ENCODE data around the gene ZNF446. TPM values are rescaled to one million over a fixed set of nuclear protein-coding genes. Genes with fewer than 3 reads are reported as not detected.
"Not testable (repeated sequence)": the region's sequence is repeated elsewhere in the genome, so short reads cannot be mapped to it uniquely, and the experiment has no call there.

The ZNF446 gene
- total RNA-seq, 2 donors from 2014 or later = 7.4 to 10.5 TPM

- Histone ChIP-seq H3K4me1 (no peaks in the 10 kb centered on the region), H3K9me3 (no peaks in the 10 kb centered on the region), H3K27me3 (no peaks in the 10 kb centered on the region), H3K4me3 (no peak overlapping the region), H3K27ac (no peak overlapping the region), H3K36me3 (peaks cover 4% of the 10 kb centered on the region), H3K9ac (ENCODE audit: low read depth in 2 of 2, low read length in 2 of 2) (no peak overlapping the region)
- DNase-seq = no peak
- intact Hi-C loops (cut with DNase I) = no loop called here
- no peak for TF ChIP-seq CTCF (IDR thresholded peaks at IDR 0.05)
Observed at GRCh38 chr19:58468216-58468839, 7.8 kb upstream of the ZNF446 start.

GRCh38 chr19:58469241-58470013, 6.7 kb upstream of the ZNF446 start:
- intact Hi-C loops (cut with DNase I) = no loop called here

GRCh38 chr19:58470837-58471543, 5.2 kb upstream of the ZNF446 start:
- H3K4me3 ChIP-seq; DNase-seq; H3K9ac ChIP-seq (ENCODE audit: low read depth in 2 of 2, low read length in 2 of 2); H3K9me3 ChIP-seq; H3K36me3 ChIP-seq; intact Hi-C loops (cut with DNase I); H3K4me1 ChIP-seq; H3K27ac ChIP-seq; H3K27me3 ChIP-seq: not testable (repeated sequence)

More at GRCh38 chr19:58469241-58470013, 6.7 kb upstream of the ZNF446 start:
- DNase-seq = no peak
- TF ChIP-seq CTCF (IDR thresholded peaks at IDR 0.05) = no peak
- H3K4me1 ChIP-seq = no peaks in the 10 kb centered on the region
- H3K36me3 ChIP-seq = peaks cover 4% of the 10 kb centered on the region
- no peak overlapping the region for H3K27ac ChIP-seq
- no peak overlapping the region for H3K4me3 ChIP-seq
- H3K9me3 ChIP-seq = no peaks in the 10 kb centered on the region
- no peaks in the 10 kb centered on the region for H3K27me3 ChIP-seq
- H3K9ac ChIP-seq (ENCODE audit: low read depth in 2 of 2, low read length in 2 of 2) = no peak overlapping the region

GRCh38 chr19:58471736-58472135, 4.4 kb upstream of the ZNF446 start:
- TF ChIP-seq CTCF (IDR thresholded peaks at IDR 0.05) = no peak
- no peak for DNase-seq

GRCh38 chr19:58473775-58474174, 2.4 kb upstream of the ZNF446 start:
- Histone ChIP-seq H3K27ac (no peak overlapping the region), H3K36me3 (peaks cover 4% of the 10 kb centered on the region), H3K4me1 (peaks cover 6% of the 10 kb centered on the region), H3K4me3 (no peak overlapping the region), H3K9ac (ENCODE audit: low read depth in 2 of 2, low read length in 2 of 2) (no peak overlapping the region), H3K27me3 (no peaks in the 10 kb centered on the region), H3K9me3 (no peaks in the 10 kb centered on the region)
- intact Hi-C loops (cut with DNase I) = no loop called here
- no peak for DNase-seq
- TF ChIP-seq CTCF (IDR thresholded peaks at IDR 0.05) = no peak

More at GRCh38 chr19:58471736-58472135, 4.4 kb upstream of the ZNF446 start:
- Histone ChIP-seq H3K4me3 (no peak overlapping the region), H3K9ac (ENCODE audit: low read depth in 2 of 2, low read length in 2 of 2) (no peak overlapping the region), H3K9me3 (no peaks in the 10 kb centered on the region), H3K27ac (no peak overlapping the region), H3K4me1 (peaks cover 6% of the 10 kb centered on the region), H3K36me3 (peaks cover 4% of the 10 kb centered on the region), H3K27me3 (no peaks in the 10 kb centered on the region)
- intact Hi-C loops (cut with DNase I) = no loop called here

Measured in colonic mucosa (tissue), 4 donors.